ENCODE measurements around the gene SLC25A25. TPM values are rescaled to one million over a fixed set of nuclear protein-coding genes. Genes with fewer than 3 reads are reported as not detected.
A peak's percentile ranks its signal among the peaks of the same experiment; 100 is the strongest.

Gene SLC25A25
- polyA plus RNA-seq, 6 donors from 2014 or later = 1.6 to 15.8 (median 9.0) TPM

DNA sequence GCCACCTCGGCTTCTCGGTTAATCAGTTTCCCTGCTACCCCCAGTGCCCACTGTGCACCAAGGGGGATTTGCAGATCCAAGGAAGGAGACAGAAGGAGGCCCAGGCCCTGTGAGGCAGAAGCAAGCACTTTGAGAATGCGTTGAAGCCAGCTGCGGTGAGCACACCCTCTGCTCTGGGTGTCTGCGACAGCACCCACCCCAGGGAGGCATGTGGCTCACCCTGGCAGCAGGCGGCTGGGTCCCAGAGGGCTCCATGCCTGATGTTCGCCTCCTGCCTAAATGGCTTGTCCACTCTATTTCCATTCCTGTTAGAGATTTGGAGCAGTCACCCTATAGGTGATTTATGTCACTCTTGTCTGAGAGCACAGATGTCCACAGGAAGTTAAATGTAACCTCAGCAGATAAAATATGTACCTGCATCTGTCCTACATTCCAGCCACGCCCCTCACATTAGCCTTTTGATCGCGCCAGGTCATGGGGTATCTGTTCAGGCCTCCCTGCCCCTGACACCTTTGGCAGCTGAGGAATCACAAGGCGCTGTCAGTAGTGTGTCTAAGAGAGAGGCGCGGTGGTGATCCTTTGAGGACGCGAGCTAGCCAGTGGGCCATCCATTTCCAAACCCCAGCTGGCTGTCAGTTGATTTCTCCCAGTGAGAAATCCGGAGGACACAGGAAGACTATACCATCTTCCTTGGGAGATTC lies 31.3 kb downstream of the SLC25A25 start:
- Mint-ChIP-seq H3K4me3 (no peak overlapping the region), H3K36me3 (peaks cover 0 to 11% of the 10 kb centered on the region in 2 donors), H3K27ac (peak overlapping the region in 2 of 6 donors; percentile 29 to 70), H3K9me3 (no peaks in the 10 kb centered on the region), H3K4me1 (peaks cover 15 to 41% (median 40%) of the 10 kb centered on the region in 3 donors), H3K27me3 (no peaks in the 10 kb centered on the region)
- DNase-seq = no peak
- no peak for ATAC-seq (ENCODE audit: low read depth in 2 of 2)

DNA sequence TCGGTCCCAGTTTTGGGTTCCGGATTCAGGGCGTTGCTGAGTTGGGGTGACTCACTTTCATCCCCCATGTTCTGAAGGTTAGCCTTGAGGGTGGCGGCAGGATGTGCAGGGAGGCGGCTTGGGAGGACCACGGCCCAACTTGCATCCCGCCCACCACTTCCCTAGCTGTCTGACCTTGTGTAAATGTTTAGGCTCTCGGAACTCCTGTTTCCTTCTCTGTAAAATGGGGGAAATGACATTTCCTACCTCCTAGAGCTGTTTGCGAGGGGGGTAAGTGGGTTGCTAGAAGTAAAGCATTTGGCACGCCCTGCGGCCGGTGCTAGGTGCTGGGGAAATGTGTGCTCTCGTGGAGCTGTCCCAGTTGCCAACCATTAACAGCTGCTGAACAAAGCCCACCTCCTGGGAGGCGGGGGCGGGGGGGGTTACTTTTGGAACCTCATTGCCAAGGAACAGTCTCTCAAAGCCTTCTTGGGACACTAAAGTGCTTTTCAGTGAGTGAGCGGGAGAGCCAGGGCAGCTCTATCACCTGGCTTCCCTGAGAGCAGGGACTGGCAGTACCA lies 32.0 kb downstream of the SLC25A25 start:
- H3K9me3 Mint-ChIP-seq = no peaks in the 10 kb centered on the region
- H3K4me1 Mint-ChIP-seq = peaks cover 11 to 35% (median 34%) of the 10 kb centered on the region in 3 donors
- peak overlapping the region in 1 of 6 donors; percentile 47 for H3K27ac Mint-ChIP-seq
- DNase-seq (no peak), ATAC-seq (ENCODE audit: low read depth in 2 of 2) (no peak)
- no peaks in the 10 kb centered on the region for H3K27me3 Mint-ChIP-seq
- no peak overlapping the region for H3K4me3 Mint-ChIP-seq
- H3K36me3 Mint-ChIP-seq = peaks cover 0 to 11% of the 10 kb centered on the region in 2 donors

DNA sequence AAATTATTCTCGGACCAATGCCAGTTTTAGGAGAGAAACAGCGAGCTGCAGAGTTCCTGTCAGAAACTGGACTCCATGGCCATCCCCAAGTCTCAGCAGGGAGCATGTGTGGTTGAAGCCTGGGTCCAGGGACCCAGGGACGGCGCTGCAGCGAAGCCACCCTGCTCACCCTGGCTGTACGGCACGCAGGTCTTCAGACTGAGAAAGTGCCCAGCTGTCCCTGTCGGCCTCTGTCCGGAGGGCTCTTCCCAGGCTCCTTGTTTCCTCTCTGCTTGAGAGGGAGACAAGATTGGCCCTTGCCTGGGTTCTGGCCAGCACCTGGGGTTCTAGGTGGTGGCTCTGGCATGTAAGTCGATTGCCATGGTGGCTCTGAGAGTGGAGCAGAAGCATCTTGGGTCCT lies 32.5 kb downstream of the SLC25A25 start:
- Mint-ChIP-seq H3K36me3 (peaks cover 0 to 11% of the 10 kb centered on the region in 2 donors), H3K9me3 (no peaks in the 10 kb centered on the region), H3K4me1 (peaks cover 11 to 35% (median 28%) of the 10 kb centered on the region in 3 donors), H3K27ac (peak overlapping the region in 1 of 6 donors; percentile 20), H3K27me3 (no peaks in the 10 kb centered on the region), H3K4me3 (no peak overlapping the region)
- no peak for DNase-seq
- ATAC-seq (ENCODE audit: low read depth in 2 of 2) = no peak

DNA sequence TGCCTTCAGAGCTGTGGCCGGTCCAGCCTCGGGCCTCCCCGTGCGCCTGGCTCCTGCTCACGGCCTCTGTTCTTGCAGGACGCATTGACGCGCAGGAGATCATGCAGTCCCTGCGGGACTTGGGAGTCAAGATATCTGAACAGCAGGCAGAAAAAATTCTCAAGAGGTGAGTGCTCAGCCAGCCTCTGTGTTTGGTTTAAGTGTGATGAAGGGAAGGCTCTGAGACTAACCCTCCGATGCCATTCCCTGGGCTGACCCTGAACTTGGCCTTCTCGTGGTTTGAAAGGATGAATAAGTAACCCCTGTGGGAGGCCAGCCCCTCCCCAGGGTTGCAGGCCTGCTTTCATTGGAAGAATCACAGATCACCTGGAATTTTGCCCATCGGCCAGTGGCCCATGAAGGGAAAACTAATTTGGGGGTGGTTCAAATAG lies 33.2 kb downstream of the SLC25A25 start:
- Mint-ChIP-seq H3K4me1 (peaks cover 11 to 35% (median 23%) of the 10 kb centered on the region in 3 donors), H3K27me3 (no peaks in the 10 kb centered on the region), H3K4me3 (no peak overlapping the region), H3K9me3 (no peaks in the 10 kb centered on the region), H3K27ac (peak overlapping the region in 1 of 6 donors; percentile 74), H3K36me3 (peaks cover 0 to 11% of the 10 kb centered on the region in 2 donors)
- no peak for DNase-seq
- ATAC-seq (ENCODE audit: low read depth in 2 of 2) = no peak

GRCh38 chr9:128101690-128102089 lies 33.7 kb downstream of the SLC25A25 start:
- H3K4me1 Mint-ChIP-seq = peaks cover 11 to 31% (median 18%) of the 10 kb centered on the region in 3 donors
- H3K36me3 Mint-ChIP-seq = peaks cover 0 to 16% of the 10 kb centered on the region in 2 donors
- DNase-seq = no peak
- no peaks in the 10 kb centered on the region for H3K9me3 Mint-ChIP-seq
- no peaks in the 10 kb centered on the region for H3K27me3 Mint-ChIP-seq
- H3K4me3 Mint-ChIP-seq = no peak overlapping the region
- peak overlapping the region in 1 of 6 donors; percentile 72 for H3K27ac Mint-ChIP-seq
- no peak for ATAC-seq (ENCODE audit: low read depth in 2 of 2)

DNA sequence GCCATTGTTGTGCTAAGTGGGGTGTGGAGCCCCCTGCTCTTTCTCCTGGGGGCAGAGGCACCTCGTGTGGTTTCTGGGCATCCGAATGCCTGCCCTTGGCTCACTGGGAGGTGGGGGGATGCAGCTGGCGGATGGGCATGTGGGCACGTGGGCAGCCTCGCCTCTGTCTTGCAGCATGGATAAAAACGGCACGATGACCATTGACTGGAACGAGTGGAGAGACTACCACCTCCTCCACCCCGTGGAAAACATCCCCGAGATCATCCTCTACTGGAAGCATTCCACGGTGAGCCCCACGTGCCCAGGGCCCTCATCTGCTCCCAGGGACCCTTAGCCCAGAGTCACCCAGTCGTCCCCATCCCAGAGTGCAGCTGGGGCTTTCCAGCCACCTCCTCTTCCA lies 34.2 kb downstream of the SLC25A25 start:
- Mint-ChIP-seq H3K9me3 (no peaks in the 10 kb centered on the region), H3K4me1 (peaks cover 11 to 31% (median 18%) of the 10 kb centered on the region in 3 donors), H3K27me3 (no peaks in the 10 kb centered on the region), H3K27ac (peak overlapping the region in 1 of 6 donors; percentile 57), H3K4me3 (no peak overlapping the region), H3K36me3 (peaks cover 0 to 18% of the 10 kb centered on the region in 2 donors)
- no peak for DNase-seq
- ATAC-seq (ENCODE audit: low read depth in 2 of 2) = no peak

DNA sequence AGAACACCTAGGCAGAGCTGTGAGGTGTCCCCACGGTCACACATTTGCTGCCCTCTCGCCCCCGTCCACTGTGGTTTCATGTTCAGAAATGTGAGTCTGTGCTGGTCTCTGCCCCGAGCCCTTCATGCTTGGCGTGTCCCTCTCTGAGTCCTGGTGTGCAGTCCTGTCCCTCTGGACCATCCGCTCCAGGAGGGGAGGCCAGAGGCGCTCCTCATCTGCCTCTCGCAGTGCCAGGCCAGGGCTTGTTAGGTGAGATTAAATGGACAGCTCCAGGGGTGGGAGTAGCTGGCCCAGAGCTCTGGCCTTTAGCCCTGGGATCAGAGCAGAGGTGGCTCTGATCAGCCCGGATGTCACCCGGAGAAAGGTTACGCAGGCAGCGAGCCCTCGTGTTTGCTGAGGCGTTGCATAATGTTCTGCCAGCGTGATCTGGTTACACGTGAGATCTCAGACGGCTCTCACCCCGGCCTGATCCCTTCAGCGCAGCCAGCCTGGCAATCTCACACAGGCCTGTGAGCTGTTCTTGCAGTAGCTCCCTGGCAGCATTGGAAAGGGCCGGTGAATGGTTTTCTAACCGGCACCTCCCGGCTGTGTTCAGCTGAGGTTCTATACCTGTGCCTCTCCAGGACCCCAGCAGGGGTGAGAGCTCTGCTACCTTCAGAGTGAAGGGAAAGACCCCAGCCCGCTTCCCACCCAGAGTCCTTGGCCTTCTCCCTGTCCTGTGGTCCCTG lies 35.0 kb downstream of the SLC25A25 start:
- no peak for DNase-seq
- H3K9me3 Mint-ChIP-seq = no peaks in the 10 kb centered on the region
- peaks cover 11 to 25% (median 18%) of the 10 kb centered on the region in 3 donors for H3K4me1 Mint-ChIP-seq
- no peak for ATAC-seq (ENCODE audit: low read depth in 2 of 2)
- peak overlapping the region in 2 of 6 donors; percentile 57 to 91 for H3K27ac Mint-ChIP-seq
- no peak overlapping the region for H3K4me3 Mint-ChIP-seq
- no peaks in the 10 kb centered on the region for H3K27me3 Mint-ChIP-seq
- peaks cover 0 to 25% of the 10 kb centered on the region in 2 donors for H3K36me3 Mint-ChIP-seq

- Mint-ChIP-seq H3K27ac (peak overlapping the region in 2 of 6 donors; percentile 57 to 91), H3K4me3 (no peak overlapping the region), H3K27me3 (no peaks in the 10 kb centered on the region), H3K9me3 (no peaks in the 10 kb centered on the region), H3K4me1 (peaks cover 11 to 19% (median 13%) of the 10 kb centered on the region in 3 donors), H3K36me3 (peaks cover 0 to 25% of the 10 kb centered on the region in 2 donors)
- DNase-seq (no peak), ATAC-seq (ENCODE audit: low read depth in 2 of 2) (no peak)
Measured at GRCh38 chr9:128103589-128103962, 35.5 kb downstream of the SLC25A25 start.

GRCh38 chr9:128104171-128104618 lies 36.2 kb downstream of the SLC25A25 start:
- H3K36me3 Mint-ChIP-seq = peaks cover 0 to 25% of the 10 kb centered on the region in 2 donors
- H3K9me3 Mint-ChIP-seq = no peaks in the 10 kb centered on the region
- H3K4me1 Mint-ChIP-seq = peaks cover 8 to 14% (median 11%) of the 10 kb centered on the region in 3 donors
- peak overlapping the region in 1 of 6 donors; percentile 28 for H3K27ac Mint-ChIP-seq
- no peaks in the 10 kb centered on the region for H3K27me3 Mint-ChIP-seq
- H3K4me3 Mint-ChIP-seq = no peak overlapping the region
- ATAC-seq (ENCODE audit: low read depth in 2 of 2) (no peak), DNase-seq (no peak)

DNA sequence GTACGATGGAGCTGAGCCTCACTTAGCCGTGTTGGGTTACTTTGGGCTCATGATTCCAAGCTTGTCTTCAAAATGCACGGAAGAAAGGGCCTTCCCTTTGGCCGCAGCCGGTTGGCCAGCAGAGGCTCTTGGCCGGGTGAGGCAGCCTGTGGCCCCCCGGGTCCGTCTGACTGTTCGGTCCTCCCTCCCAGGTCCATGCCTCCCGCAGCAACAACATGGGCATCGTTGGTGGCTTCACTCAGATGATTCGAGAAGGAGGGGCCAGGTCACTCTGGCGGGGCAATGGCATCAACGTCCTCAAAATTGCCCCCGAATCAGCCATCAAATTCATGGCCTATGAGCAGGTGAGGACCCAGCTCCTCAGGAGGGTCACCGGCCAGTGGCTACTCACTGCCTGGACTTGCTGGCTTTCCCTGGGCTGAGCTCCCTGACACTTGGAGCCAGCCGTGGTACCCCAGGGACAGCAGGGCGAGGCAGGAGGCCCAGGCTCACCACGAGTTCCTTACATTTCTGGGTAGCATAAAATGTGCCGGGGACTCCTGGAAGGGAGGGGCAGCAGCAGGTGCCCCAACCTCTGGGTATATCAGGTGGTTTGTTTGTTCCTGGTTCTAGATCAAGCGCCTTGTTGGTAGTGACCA lies 37.6 kb downstream of the SLC25A25 start:
- ATAC-seq (ENCODE audit: low read depth in 2 of 2) = no peak
- Mint-ChIP-seq H3K36me3 (peaks cover 0 to 32% of the 10 kb centered on the region in 2 donors), H3K27me3 (no peaks in the 10 kb centered on the region), H3K9me3 (no peaks in the 10 kb centered on the region), H3K27ac (no peak overlapping the region), H3K4me3 (no peak overlapping the region), H3K4me1 (peaks cover 7 to 20% (median 13%) of the 10 kb centered on the region in 3 donors)
- DNase-seq = no peak

DNA sequence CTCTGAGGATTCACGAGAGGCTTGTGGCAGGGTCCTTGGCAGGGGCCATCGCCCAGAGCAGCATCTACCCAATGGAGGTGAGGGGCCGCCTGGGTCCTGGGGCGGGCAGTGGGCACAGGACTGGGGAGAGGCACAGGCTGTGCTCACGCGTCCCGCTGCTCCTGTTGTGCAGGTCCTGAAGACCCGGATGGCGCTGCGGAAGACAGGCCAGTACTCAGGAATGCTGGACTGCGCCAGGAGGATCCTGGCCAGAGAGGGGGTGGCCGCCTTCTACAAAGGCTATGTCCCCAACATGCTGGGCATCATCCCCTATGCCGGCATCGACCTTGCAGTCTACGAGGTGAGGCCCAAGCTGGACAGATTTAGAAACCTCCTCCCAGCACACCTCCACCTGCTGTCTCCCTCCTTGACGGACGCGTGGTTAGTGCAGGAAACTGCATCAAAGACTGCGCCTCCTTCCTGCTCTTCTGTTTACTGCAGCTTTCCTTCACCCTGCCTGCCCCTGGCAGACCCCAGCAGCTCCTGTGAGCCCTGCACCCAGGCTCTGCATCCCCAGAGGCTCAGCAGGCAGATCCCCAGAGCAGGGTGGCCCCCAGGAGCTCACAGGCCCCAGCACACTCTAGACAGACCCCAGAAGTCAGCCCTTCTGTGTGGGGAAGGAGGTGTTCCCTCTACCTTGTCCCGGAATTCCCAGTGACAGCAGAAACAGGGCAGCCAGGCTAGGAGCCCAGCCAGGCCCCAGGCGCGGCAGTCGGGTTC lies 38.3 kb downstream of the SLC25A25 start:
- DNase-seq = no peak
- H3K4me1 Mint-ChIP-seq = peaks cover 7 to 20% (median 13%) of the 10 kb centered on the region in 3 donors
- H3K9me3 Mint-ChIP-seq = no peaks in the 10 kb centered on the region
- ATAC-seq (ENCODE audit: low read depth in 2 of 2) = no peak
- peaks cover 0 to 32% of the 10 kb centered on the region in 2 donors for H3K36me3 Mint-ChIP-seq
- no peaks in the 10 kb centered on the region for H3K27me3 Mint-ChIP-seq
- H3K4me3 Mint-ChIP-seq = no peak overlapping the region
- H3K27ac Mint-ChIP-seq = no peak overlapping the region

GRCh38 chr9:128106940-128107467 lies 39.0 kb downstream of the SLC25A25 start:
- Mint-ChIP-seq H3K27ac (no peak overlapping the region), H3K27me3 (no peaks in the 10 kb centered on the region), H3K4me1 (peaks cover 7 to 20% (median 13%) of the 10 kb centered on the region in 3 donors), H3K9me3 (no peaks in the 10 kb centered on the region), H3K4me3 (no peak overlapping the region), H3K36me3 (peaks cover 0 to 32% of the 10 kb centered on the region in 2 donors)
- DNase-seq = no peak
- no peak for ATAC-seq (ENCODE audit: low read depth in 2 of 2)
